GM21717 (cell line): Measurements from ENCODE around the gene ANKRD65.
"Not testable (repeated sequence)": the region's sequence is repeated elsewhere in the genome, so short reads cannot be mapped to it uniquely, and the experiment has no call there.

Source experiments
- ATAC-seq: cut with Tn5 transposase; IDR thresholded peaks from one replicate; pipeline ENCODE4 v1.9.1; 2021; ENCODE audit warnings: mild to moderate bottlenecking, moderate library complexity; ENCODE audit not compliant: unreplicated experiment

ANKRD65 gene

DNA sequence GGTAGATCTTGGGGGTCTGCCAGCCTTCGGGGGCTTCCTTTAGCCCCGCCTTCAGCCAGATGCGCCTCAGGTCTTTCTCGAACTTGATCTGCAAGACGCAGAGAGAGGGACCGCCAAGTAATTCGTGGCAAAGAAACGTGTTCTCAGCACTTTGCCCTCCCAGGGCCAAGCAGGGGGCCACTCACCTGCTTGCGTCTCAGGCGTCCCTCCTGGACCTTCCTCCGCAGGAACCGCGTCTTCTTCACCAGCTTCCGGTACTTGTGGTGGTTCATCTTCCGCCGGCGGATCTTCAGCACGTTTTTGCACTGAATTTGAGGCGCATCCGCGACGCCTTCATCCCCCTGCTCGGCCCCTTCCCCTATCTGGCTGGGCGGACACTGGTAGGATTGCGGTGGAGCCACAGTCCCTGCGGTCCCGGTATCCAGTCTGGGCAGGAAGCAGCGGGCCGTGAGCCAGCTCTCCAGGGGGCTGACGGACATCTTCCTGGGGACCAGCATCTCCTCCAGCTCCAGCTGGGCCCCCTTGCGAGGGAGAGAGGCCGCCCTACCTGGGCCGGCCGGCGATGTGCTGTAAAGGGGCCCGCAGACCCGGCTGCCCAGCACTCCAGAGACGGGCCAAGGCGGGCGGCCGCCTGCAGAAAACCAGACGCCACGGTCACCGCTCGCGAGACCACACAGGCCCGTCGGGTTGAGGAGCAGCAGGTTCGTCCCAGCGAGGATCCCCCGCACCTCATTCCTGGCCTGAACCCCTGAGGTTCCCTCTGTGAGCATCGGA is 47.1 kb downstream of the ANKRD65 start:
- ATAC-seq: no peak

- ATAC-seq: no peak
Measured at GRCh38 chr1:1373051-1373814, 47.8 kb downstream of the ANKRD65 start.

GRCh38 chr1:1371746-1372711 is 49.0 kb downstream of the ANKRD65 start:
- no peak for ATAC-seq

DNA sequence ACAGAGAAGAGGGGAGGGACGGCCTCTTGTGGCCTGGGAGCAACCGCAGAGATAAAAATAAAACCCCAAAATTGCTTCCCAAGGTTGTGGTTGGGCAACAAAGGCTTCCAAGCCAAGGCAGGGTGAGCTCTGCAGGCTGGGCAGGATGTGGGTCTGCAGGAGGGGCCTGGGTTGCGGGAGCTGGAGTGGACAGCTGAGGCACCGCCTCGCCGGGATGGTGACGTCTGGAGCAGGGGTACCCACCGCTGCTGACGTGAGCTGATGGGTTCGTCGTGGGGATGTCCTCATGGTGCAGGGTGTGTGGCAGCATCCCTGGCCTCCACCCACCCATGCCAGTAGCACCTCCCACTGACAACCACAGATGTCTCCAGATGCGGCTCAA is 49.7 kb downstream of the ANKRD65 start:
- no peak for ATAC-seq

GRCh38 chr1:1370771-1371300 is 50.2 kb downstream of the ANKRD65 start:
- no peak for ATAC-seq

DNA sequence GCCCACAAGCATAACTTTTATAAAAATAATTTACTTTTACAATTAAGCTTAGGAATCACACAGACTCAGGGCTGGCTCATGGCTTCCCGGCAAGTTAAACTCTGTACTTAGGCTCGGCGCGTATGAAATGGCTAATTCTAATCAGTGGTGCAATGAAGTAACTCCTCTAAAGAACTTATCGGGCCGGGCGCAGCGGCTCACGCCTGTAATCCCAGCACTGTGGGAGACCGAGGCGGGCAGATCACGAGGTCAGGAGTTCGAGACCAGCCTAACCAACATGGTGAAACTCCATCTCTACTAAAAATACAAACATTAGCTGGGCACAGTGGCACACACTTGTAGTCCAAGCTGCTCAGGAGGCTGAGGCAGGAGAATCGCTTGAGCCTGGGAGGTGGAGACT is 51.0 kb downstream of the ANKRD65 start:
- ATAC-seq: not testable (repeated sequence)
